ENCODE measurements around the gene AAGAB.

AAGAB gene

GRCh38 chr15:67186688-67187087 lies 67.8 kb downstream of the AAGAB start:
- Histone ChIP-seq H3K27me3 (ENCODE audit: insufficient read depth, poor library complexity, severe bottlenecking) (no peaks in the 10 kb centered on the region), H3K27ac (replicated peaks) (peak overlapping the region; percentile 45), H3K4me3 (replicated peaks; ENCODE audit: insufficient read depth, low read length) (no peak overlapping the region)
- TF ChIP-seq, protein P1, sequence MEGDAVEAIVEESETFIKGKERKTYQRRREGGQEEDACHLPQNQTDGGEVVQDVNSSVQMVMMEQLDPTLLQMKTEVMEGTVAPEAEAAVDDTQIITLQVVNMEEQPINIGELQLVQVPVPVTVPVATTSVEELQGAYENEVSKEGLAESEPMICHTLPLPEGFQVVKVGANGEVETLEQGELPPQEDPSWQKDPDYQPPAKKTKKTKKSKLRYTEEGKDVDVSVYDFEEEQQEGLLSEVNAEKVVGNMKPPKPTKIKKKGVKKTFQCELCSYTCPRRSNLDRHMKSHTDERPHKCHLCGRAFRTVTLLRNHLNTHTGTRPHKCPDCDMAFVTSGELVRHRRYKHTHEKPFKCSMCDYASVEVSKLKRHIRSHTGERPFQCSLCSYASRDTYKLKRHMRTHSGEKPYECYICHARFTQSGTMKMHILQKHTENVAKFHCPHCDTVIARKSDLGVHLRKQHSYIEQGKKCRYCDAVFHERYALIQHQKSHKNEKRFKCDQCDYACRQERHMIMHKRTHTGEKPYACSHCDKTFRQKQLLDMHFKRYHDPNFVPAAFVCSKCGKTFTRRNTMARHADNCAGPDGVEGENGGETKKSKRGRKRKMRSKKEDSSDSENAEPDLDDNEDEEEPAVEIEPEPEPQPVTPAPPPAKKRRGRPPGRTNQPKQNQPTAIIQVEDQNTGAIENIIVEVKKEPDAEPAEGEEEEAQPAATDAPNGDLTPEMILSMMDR (IDR thresholded peaks at IDR 0.05; ENCODE audit: insufficient read depth, low read length), result no peak
- TF ChIP-seq GABPA (IDR thresholded peaks at IDR 0.05; ENCODE audit: low read depth) (no peak), POLR2AphosphoS5 (IDR thresholded peaks at IDR 0.05; ENCODE audit: low read depth) (no peak), SPI1 (IDR thresholded peaks at IDR 0.05; ENCODE audit: borderline replicate concordance, low read depth) (no peak), REST (IDR thresholded peaks at IDR 0.05; ENCODE audit: insufficient replicate concordance, low read depth) (no peak)
- no peak for DNase-seq (ENCODE audit: low read depth in 1 of 2, low spot score in 1 of 2)

- DNase-seq (ENCODE audit: low read depth in 1 of 2, low spot score in 1 of 2), result peak in 1 of 2 experiments; percentile 71
- H3K4me3 ChIP-seq (replicated peaks; ENCODE audit: insufficient read depth, low read length), result no peak overlapping the region
- TF ChIP-seq GABPA (IDR thresholded peaks at IDR 0.05; ENCODE audit: low read depth) (no peak), POLR2AphosphoS5 (IDR thresholded peaks at IDR 0.05; ENCODE audit: low read depth) (no peak), SPI1 (IDR thresholded peaks at IDR 0.05; ENCODE audit: borderline replicate concordance, low read depth) (no peak), REST (IDR thresholded peaks at IDR 0.05; ENCODE audit: insufficient replicate concordance, low read depth) (no peak)
- TF ChIP-seq, protein P1 (IDR thresholded peaks at IDR 0.05; ENCODE audit: insufficient read depth, low read length), result no peak
- peak overlapping the region; percentile 45 for H3K27ac ChIP-seq (replicated peaks)
- no peaks in the 10 kb centered on the region for H3K27me3 ChIP-seq (ENCODE audit: insufficient read depth, poor library complexity, severe bottlenecking)
Measured at GRCh38 chr15:67186226-67186649, 68.2 kb downstream of the AAGAB start.

DNA sequence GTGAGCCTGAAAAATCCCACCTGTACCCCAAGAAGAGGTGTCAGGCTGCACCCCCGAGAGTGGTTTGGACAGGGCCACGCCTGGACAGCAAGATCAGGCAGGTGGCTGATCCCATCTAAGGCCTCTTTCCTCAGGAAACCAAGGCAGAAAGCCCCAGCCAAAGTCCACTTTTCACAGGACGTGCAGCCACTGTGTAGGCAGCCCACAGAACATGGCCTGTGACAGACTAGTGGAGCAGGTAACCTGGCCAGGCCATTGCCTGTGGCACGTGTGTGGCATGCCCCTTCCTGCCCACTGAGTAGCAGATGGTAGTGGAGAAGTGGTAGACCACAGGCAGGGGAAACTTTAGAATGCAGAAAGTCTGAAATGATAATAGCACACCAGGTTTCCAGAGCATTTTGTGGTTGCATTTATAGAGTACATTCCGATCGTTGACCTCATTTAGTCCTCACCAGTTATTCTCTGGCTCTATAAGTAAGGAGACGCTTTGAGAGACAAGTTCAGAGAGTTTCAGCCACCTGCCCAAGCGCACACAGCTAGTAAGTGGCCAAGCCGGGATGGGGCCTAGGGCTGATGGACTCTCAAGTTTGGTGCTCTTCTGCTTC lies 68.7 kb downstream of the AAGAB start:
- H3K27ac ChIP-seq (replicated peaks), result peak overlapping the region; percentile 45
- peak in 1 of 2 experiments; percentile 63 for DNase-seq (ENCODE audit: low read depth in 1 of 2, low spot score in 1 of 2)

More for the DNA sequence above, 68.7 kb downstream of the AAGAB start:
- TF ChIP-seq POLR2AphosphoS5 (IDR thresholded peaks at IDR 0.05; ENCODE audit: low read depth) (peak; percentile 90), GABPA (IDR thresholded peaks at IDR 0.05; ENCODE audit: low read depth) (no peak), REST (IDR thresholded peaks at IDR 0.05; ENCODE audit: insufficient replicate concordance, low read depth) (no peak), SPI1 (IDR thresholded peaks at IDR 0.05; ENCODE audit: borderline replicate concordance, low read depth) (peak; percentile 51; the same call in 1 of the 2 replicates)
- Histone ChIP-seq H3K4me3 (replicated peaks; ENCODE audit: insufficient read depth, low read length) (no peak overlapping the region), H3K27me3 (ENCODE audit: insufficient read depth, poor library complexity, severe bottlenecking) (no peaks in the 10 kb centered on the region)

Measured in HL-60 (cell line).